ENCODE measurements around the gene MYH11.
"Not testable (repeated sequence)": the region's sequence is repeated elsewhere in the genome, so short reads cannot be mapped to it uniquely, and the experiment has no call there.

Gene MYH11

DNA sequence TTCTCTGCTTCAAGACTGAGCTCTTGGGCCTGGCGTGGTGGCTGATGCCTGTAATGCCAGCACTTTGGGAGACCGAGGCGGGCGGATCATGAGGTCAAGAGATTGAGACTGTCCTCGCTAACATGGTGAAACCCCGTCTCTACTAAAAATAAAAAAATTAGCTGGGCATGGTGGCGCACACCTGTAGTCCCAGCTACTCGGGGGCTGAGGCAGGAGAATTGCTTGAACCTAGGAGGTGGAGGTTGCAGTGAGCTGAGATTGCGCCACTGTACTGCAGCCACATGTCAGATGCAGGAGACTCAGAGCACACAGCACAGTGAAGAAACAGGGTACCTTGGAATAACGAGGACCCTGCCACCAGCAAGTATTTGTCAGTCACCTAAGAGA is 184.7 kb downstream of the MYH11 start:
- DNase-seq (ENCODE audit: low spot score): not testable (repeated sequence)

DNA sequence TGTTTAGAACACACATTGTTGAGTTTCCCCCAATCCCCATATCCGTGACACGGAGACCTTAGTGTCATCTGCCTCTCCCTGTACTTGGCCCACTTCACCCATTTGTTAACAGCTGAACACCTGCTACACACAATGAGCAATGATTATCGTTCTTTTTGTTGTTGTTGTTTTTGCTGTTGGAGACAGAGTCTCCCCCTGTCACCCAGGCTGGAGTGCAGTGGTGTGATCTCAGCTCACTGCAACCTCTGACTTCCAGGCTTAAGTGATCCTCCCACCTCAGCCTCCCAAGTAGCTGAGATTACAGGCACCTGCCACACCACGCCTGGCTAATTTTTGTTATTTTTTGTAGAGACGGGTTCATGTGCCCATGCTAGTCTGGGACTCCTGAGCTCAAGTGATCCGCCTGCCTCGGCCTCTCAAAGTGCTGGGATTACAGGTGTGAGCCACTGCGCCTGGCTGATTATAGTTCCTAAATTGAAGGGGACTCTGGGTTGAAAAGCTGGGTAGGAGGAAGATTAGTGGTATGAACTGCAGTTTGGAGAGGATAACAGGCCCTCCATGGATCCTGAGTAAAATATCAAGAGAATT is 185.2 kb downstream of the MYH11 start:
- no peak for DNase-seq (ENCODE audit: low spot score)

- no peak for DNase-seq (ENCODE audit: low spot score)
Measured at GRCh38 chr16:15667091-15667742, 189.6 kb downstream of the MYH11 start.

GRCh38 chr16:15665107-15665506 is 191.7 kb downstream of the MYH11 start:
- DNase-seq (ENCODE audit: low spot score): no peak

- DNase-seq (ENCODE audit: low spot score): no peak
Measured at GRCh38 chr16:15660203-15660601, 196.6 kb downstream of the MYH11 start.

DNA sequence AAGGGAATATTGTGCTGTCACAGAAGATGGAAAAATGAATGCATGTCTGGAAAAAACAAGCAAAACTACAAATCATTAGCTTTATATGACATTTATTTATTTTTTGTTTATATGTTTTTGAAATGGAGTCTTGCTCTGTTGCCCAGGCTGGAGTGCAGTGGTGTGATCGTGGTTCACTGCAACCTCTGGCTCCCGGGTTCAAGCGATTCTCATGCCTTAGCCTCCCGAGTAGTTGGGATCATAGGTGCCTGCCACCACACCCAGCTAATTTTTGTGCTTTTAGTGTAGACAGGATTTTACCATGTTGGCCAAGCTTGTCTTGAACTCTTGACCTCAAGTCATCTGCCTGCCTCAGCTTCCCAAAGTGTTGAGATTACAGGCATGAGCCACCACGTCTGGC is 198.3 kb downstream of the MYH11 start:
- no peak for DNase-seq (ENCODE audit: low spot score)

DNA sequence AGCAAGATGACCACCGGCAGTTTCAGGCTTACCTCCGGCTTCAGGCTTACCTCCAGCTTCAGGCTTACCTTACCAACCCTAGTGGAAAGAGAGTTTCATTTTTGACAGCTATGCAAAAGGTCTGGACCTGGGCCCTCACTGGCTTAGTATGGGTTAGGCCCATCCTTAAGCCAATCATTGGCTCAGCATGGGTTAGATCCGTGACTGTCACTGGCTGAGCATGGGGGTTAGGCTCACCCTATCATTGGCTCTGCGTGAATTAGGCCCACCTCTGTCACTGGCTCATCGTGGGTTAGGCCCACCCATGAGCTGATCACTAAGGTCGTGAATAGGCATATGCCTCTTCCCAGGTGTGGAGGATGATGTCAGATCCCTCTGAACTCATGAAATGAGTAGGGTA is 198.7 kb downstream of the MYH11 start:
- DNase-seq (ENCODE audit: low spot score): no peak

DNA sequence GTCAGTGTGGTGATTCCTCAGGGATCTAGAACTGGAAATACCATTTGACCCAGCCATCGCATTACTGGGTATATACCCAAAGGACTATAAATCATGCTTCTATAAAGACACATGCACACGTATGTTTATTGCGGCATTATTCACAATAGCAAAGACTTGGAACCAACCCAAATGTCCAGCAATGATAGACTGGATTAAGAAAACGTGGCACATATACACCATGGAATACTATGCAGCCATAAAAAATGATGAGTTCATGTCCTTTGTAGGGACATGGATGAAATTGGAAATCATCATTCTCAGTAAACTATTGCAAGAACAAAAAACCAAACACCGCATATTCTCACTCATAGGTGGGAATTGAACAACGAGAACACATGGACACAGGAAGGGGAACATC is 201.3 kb downstream of the MYH11 start:
- DNase-seq (ENCODE audit: low spot score): not testable (repeated sequence)

DNA sequence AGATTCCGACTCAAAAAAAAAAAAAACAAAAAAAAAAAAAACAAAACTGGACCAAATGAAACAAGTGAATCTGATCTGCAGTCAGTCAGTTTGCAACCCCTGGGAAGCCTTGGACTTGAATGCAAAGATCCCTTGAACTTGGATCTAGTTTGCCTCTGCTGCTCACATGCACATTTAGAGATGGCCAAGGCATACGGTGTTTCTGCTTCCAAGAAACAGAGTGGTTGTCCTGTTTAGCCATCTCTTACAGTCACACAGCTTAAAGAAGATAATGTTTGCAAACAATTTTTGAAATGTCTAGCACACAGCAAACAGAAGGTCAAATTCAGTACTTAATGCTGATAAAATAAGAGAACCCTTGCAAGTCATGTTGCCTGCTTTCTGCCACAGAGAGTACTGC is 202.2 kb downstream of the MYH11 start:
- no peak for DNase-seq (ENCODE audit: low spot score)

GRCh38 chr16:15653227-15653626 is 203.6 kb downstream of the MYH11 start:
- DNase-seq (ENCODE audit: low spot score): no peak
